ENCODE results near the gene TFDP2. TPM values are rescaled to one million over a fixed set of nuclear protein-coding genes. Genes with fewer than 3 reads are reported as not detected.

The TFDP2 gene
- total and polyA plus RNA-seq, 2 experiments from 2014 or later: 150 to 410 TPM

DNA sequence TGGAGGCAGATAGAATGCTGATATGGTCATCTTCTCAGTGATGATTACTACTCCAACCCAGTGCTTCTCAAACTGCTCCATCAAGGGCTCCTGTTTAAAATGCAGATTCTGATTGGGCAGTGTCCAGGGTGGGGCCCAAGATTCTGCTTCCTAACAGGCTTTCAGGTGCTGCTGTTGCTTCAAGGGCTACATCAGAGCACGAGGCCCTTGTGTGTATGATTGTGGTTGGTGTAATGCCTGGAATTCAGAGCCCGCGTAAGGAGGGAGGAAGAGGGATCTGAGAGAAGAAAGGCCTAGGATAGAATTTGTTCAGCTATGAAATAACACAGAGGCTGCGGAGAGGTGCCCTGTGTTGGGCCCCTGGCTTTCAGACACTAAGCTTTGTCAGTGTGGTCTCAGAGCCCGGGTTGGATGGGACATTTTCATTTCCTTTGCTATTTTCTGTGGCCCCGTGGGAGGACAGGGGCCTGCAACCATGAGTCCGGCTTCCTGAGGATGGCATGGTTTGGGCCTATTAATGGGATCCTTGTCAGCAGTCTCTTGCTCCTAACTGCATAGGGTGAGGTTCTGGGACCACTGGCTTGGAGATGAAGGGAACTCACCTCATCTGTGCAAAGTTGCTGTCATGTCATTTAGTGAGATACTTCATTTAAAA, 219.9 kb downstream of the TFDP2 start:
- Histone ChIP-seq H3K4me2 (no peak overlapping the region), H4K20me1 (replicated peaks; ENCODE audit: insufficient read depth) (no peaks in the 10 kb centered on the region; the same call in 1 of the 2 replicates), H3K27me3 (ENCODE audit: insufficient read depth) (no peaks in the 10 kb centered on the region), H3K79me2 (replicated peaks; ENCODE audit: insufficient read depth) (no peaks in the 10 kb centered on the region), H3K27ac (ENCODE audit: low read depth) (peak overlapping the region; percentile 42; the same call in 1 of the 2 replicates), H3K9me2 (ENCODE audit: insufficient read depth) (no peaks in the 10 kb centered on the region; the same call in 1 of the 2 replicates), H3K36me3 (ENCODE audit: insufficient read depth) (peaks cover 14% of the 10 kb centered on the region), H3K4me3 (no peak overlapping the region), H3F3A (replicated peaks; ENCODE audit: low read depth) (no peaks in the 10 kb centered on the region), H2AFZ (no peak overlapping the region), H3K4me1 (ENCODE audit: insufficient read depth) (no peaks in the 10 kb centered on the region)
- H3K27me3 Mint-ChIP-seq (ENCODE audit: insufficient read depth, low read depth, poor library complexity): peaks cover 15% of the 10 kb centered on the region
- no peak overlapping the region for H3K4me3 Mint-ChIP-seq
- DNase-seq (ENCODE audit: low spot score): no peak
- TF ChIP-seq, protein P1, sequence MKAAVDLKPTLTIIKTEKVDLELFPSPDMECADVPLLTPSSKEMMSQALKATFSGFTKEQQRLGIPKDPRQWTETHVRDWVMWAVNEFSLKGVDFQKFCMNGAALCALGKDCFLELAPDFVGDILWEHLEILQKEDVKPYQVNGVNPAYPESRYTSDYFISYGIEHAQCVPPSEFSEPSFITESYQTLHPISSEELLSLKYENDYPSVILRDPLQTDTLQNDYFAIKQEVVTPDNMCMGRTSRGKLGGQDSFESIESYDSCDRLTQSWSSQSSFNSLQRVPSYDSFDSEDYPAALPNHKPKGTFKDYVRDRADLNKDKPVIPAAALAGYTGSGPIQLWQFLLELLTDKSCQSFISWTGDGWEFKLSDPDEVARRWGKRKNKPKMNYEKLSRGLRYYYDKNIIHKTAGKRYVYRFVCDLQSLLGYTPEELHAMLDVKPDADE (IDR thresholded peaks at IDR 0.05): no peak
- TF ChIP-seq JUNB (IDR thresholded peaks at IDR 0.05; ENCODE audit: unreplicated experiment): no peak
- TF ChIP-seq NANOG (IDR thresholded peaks at IDR 0.05; ENCODE audit: borderline replicate concordance): no peak
- no peak for TF ChIP-seq STAT1 (IDR thresholded peaks at IDR 0.05; ENCODE audit: unreplicated experiment)
- H3K9me3 Mint-ChIP-seq: no peaks in the 10 kb centered on the region
- no peak for ATAC-seq
- peaks cover 31% of the 10 kb centered on the region for H3K36me3 Mint-ChIP-seq (ENCODE audit: low read depth)
- H3K27ac Mint-ChIP-seq: no peak overlapping the region
- H3K4me1 Mint-ChIP-seq: peaks cover 12% of the 10 kb centered on the region; the same call in 2 of the 3 replicates

DNA sequence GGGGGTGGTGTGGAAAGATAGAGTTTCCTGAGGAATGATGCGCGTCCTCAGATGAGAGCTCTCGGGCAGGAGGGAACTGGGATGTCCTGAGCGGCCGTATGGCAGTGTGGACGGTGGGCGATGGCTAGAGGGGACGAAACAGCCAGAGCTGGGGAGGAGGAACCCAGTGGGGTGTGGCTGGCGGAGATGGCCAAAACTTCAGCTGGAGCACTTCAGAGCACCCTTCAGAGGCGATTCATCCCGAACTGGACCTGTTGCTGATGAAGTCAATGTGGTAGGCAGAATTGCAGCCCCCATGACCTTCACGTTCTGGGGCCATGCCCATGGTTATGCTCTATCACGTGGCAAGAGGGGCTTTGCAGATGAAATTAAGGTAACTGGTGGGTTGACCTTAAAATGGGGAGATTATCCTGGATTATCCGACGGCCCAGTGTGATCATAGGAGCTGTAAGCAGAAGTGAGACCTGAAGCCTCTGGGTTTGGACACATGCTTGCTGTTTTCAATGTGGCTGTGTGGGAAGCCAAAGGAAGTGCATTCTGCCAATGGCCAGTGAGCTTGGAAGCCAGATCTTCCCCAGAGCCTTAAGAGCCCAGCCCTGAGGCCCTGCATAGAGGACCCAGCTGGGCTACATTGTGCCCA, 220.6 kb downstream of the TFDP2 start:
- Histone ChIP-seq H3K4me3 (no peak overlapping the region), H4K20me1 (replicated peaks; ENCODE audit: insufficient read depth) (no peaks in the 10 kb centered on the region; the same call in 1 of the 2 replicates), H3F3A (replicated peaks; ENCODE audit: low read depth) (no peaks in the 10 kb centered on the region), H3K27ac (ENCODE audit: low read depth) (no peak overlapping the region), H3K27me3 (ENCODE audit: insufficient read depth) (no peaks in the 10 kb centered on the region), H3K4me1 (ENCODE audit: insufficient read depth) (no peaks in the 10 kb centered on the region), H2AFZ (no peak overlapping the region), H3K4me2 (no peak overlapping the region), H3K79me2 (replicated peaks; ENCODE audit: insufficient read depth) (no peaks in the 10 kb centered on the region), H3K9me2 (ENCODE audit: insufficient read depth) (no peaks in the 10 kb centered on the region; the same call in 1 of the 2 replicates), H3K36me3 (ENCODE audit: insufficient read depth) (peaks cover 14% of the 10 kb centered on the region)
- H3K27me3 Mint-ChIP-seq (ENCODE audit: insufficient read depth, low read depth, poor library complexity): peaks cover 13% of the 10 kb centered on the region
- H3K4me3 Mint-ChIP-seq: no peak overlapping the region
- ATAC-seq: no peak
- no peak for DNase-seq (ENCODE audit: low spot score)
- no peak overlapping the region for H3K27ac Mint-ChIP-seq
- TF ChIP-seq, protein P1 (IDR thresholded peaks at IDR 0.05): no peak
- TF ChIP-seq STAT1 (IDR thresholded peaks at IDR 0.05; ENCODE audit: unreplicated experiment): no peak
- peaks cover 35% of the 10 kb centered on the region for H3K36me3 Mint-ChIP-seq (ENCODE audit: low read depth)
- H3K4me1 Mint-ChIP-seq: peaks cover 12% of the 10 kb centered on the region; the same call in 2 of the 3 replicates
- H3K9me3 Mint-ChIP-seq: no peaks in the 10 kb centered on the region

DNA sequence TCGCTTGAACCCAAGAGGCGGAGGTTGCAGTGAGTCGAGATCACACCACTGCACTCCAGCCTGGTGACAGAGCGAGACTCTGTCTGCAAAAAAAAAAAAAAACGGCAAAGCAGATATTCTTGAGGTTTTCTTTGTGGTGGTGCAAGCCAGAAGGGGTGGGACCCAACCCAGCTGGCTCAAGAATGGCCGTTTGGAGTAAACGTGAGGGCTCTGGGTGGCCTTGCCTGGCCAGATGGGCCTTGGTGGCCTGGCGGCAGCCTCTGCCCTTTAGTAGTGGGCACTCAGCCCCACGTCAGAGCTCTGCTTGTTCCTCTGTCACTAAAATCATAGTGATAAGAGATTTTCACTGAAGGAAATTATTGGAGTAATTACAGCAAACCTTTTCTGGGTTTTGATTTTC, 222.4 kb downstream of the TFDP2 start:
- Histone ChIP-seq H3K4me3 (no peak overlapping the region), H3K4me2 (no peak overlapping the region), H3K36me3 (ENCODE audit: insufficient read depth) (peaks cover 18% of the 10 kb centered on the region), H3K9me2 (ENCODE audit: insufficient read depth) (no peaks in the 10 kb centered on the region; the same call in 1 of the 2 replicates), H3K4me1 (ENCODE audit: insufficient read depth) (no peaks in the 10 kb centered on the region), H3K79me2 (replicated peaks; ENCODE audit: insufficient read depth) (no peaks in the 10 kb centered on the region), H3F3A (replicated peaks; ENCODE audit: low read depth) (no peaks in the 10 kb centered on the region), H4K20me1 (replicated peaks; ENCODE audit: insufficient read depth) (no peaks in the 10 kb centered on the region; the same call in 1 of the 2 replicates), H3K27ac (ENCODE audit: low read depth) (no peak overlapping the region), H2AFZ (no peak overlapping the region), H3K27me3 (ENCODE audit: insufficient read depth) (no peaks in the 10 kb centered on the region)
- H3K4me1 Mint-ChIP-seq: peaks cover 12% of the 10 kb centered on the region; the same call in 2 of the 3 replicates
- DNase-seq (ENCODE audit: low spot score): no peak
- peaks cover 8% of the 10 kb centered on the region for H3K27me3 Mint-ChIP-seq (ENCODE audit: insufficient read depth, low read depth, poor library complexity)
- ATAC-seq: no peak
- no peak overlapping the region for H3K27ac Mint-ChIP-seq
- no peaks in the 10 kb centered on the region for H3K9me3 Mint-ChIP-seq
- H3K4me3 Mint-ChIP-seq: no peak overlapping the region
- peaks cover 54% of the 10 kb centered on the region for H3K36me3 Mint-ChIP-seq (ENCODE audit: low read depth)
- no peak for TF ChIP-seq ZNF114 (CRISPR knock-in tag; IDR thresholded peaks at IDR 0.05)
- TF ChIP-seq, protein P2, sequence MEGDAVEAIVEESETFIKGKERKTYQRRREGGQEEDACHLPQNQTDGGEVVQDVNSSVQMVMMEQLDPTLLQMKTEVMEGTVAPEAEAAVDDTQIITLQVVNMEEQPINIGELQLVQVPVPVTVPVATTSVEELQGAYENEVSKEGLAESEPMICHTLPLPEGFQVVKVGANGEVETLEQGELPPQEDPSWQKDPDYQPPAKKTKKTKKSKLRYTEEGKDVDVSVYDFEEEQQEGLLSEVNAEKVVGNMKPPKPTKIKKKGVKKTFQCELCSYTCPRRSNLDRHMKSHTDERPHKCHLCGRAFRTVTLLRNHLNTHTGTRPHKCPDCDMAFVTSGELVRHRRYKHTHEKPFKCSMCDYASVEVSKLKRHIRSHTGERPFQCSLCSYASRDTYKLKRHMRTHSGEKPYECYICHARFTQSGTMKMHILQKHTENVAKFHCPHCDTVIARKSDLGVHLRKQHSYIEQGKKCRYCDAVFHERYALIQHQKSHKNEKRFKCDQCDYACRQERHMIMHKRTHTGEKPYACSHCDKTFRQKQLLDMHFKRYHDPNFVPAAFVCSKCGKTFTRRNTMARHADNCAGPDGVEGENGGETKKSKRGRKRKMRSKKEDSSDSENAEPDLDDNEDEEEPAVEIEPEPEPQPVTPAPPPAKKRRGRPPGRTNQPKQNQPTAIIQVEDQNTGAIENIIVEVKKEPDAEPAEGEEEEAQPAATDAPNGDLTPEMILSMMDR (conservative IDR thresholded peaks at IDR 0.05; ENCODE audit: low read depth in 2 of 2): no peak
- TF ChIP-seq EZH2 (IDR thresholded peaks at IDR 0.05; ENCODE audit: low read depth, unreplicated experiment): no peak
- no peak for TF ChIP-seq POLR2AphosphoS5 (IDR thresholded peaks at IDR 0.05; ENCODE audit: low read depth)
- TF ChIP-seq STAT1 (IDR thresholded peaks at IDR 0.05; ENCODE audit: unreplicated experiment): no peak
- TF ChIP-seq, protein P1 (IDR thresholded peaks at IDR 0.05): no peak

All from GM23338 (cell line).